SK-N-SH (cell line): Measurements from ENCODE around the gene TIAM2. TPM values are rescaled to one million over a fixed set of nuclear protein-coding genes. Genes with fewer than 3 reads are reported as not detected.
A peak's percentile ranks its signal among the peaks of the same experiment; 100 is the strongest.

Experiments used
- CTCF ChIA-PET: fragments of 300-600, 350-600 bp; formaldehyde crosslinking; extraction: SDS; loops from one replicate; lab custom pipeline; 2021; lab: Yijun Ruan, JAX
- POLR2A ChIA-PET: fragments of 350-600 bp; sonication (Branson Sonifier 250); formaldehyde crosslinking; extraction: SDS; loops from one replicate; lab custom pipeline; 2020; ENCODE audit warnings: antibody characterized with exemption, inconsistent platforms; lab: Yijun Ruan, JAX
- DNase-seq: peaks from one replicate; pipeline ENCODE4 v3.0.0; 2012
- H2AFZ ChIP-seq: fragments of 200-600 bp; sonication (generic); 2 replicates; pipeline ENCODE4 v1.8.1; 2016; ENCODE audit warnings: antibody characterized with exemption, mild to moderate bottlenecking, low read depth
- H3F3A ChIP-seq: fragments of 200-600 bp; sonication (generic); replicated peaks from 2 replicates; pipeline ENCODE3; 2016; ENCODE audit warnings: antibody characterized with exemption, mild to moderate bottlenecking; ENCODE audit not compliant: insufficient read depth
- H3K27ac ChIP-seq, 2 experiments: fragments of 200-500 bp in 1 of 2; fragments of 200-600 bp in 1 of 2; sonication (Bioruptor generic) in 1 of 2; sonication (generic), shearing (Covaris generic) in 1 of 2; 2 replicates each; pipeline versions ENCODE4 v1.5.1 to v1.6.1; 2014 to 2016; ENCODE audit warnings: low read depth in 2 of 2, inconsistent platforms in 1 of 2, low read length in 1 of 2, mild to moderate bottlenecking in 1 of 2, mixed read lengths in 1 of 2
- H3K27me3 ChIP-seq: fragments of 200-600 bp; sonication (generic), shearing (Covaris generic); 2 replicates; pipeline ENCODE4 v1.6.1; 2016; ENCODE audit warnings: mixed run types; ENCODE audit not compliant: insufficient read depth
- H3K36me3 ChIP-seq, 2 experiments: fragments of 200-500 bp in 1 of 2; fragments of 200-600 bp in 1 of 2; sonication (Bioruptor generic) in 1 of 2; sonication (generic) in 1 of 2; replicated peaks in 1 of 2; 2 replicates each; pipeline versions ENCODE3 to v1.5.1; 2014 to 2016; ENCODE audit warnings: low read length in 1 of 2, mild to moderate bottlenecking in 1 of 2; ENCODE audit not compliant: insufficient read depth in 2 of 2, control insufficient read depth in 1 of 2
- H3K4me1 ChIP-seq, 2 experiments: fragments of 200-500 bp in 1 of 2; fragments of 200-600 bp in 1 of 2; sonication (Bioruptor generic) in 1 of 2; sonication (generic), shearing (Covaris generic) in 1 of 2; 2 replicates each; pipeline versions ENCODE4 v1.5.1 to v1.6.1; 2014 to 2016; ENCODE audit warnings: low read depth in 1 of 2, low read length in 1 of 2, mixed run types in 1 of 2; ENCODE audit not compliant: insufficient read depth in 2 of 2, control insufficient read depth in 1 of 2
- H3K4me2 ChIP-seq: fragments of 200-600 bp; sonication (generic), shearing (Covaris generic); 2 replicates; pipeline ENCODE4 v1.6.1; 2017; ENCODE audit warnings: mixed run types
- H3K4me3 ChIP-seq, 2 experiments: fragments of 200-500 bp in 1 of 2; fragments of 200-600 bp in 1 of 2; sonication (Bioruptor generic) in 1 of 2; sonication (generic), shearing (Covaris generic) in 1 of 2; 2 replicates each; pipeline versions ENCODE4 v1.5.1 to v1.8.1; 2014 to 2016; ENCODE audit warnings: low read depth in 2 of 2, inconsistent platforms in 1 of 2, low read length in 1 of 2, mild to moderate bottlenecking in 1 of 2, mixed read lengths in 1 of 2, moderate library complexity in 1 of 2
- H3K79me2 ChIP-seq: fragments of 200-600 bp; sonication (generic); 2 replicates; pipeline ENCODE4 v1.8.1; 2017; ENCODE audit warnings: mild to moderate bottlenecking; ENCODE audit not compliant: insufficient read depth
- H3K9ac ChIP-seq: fragments of 200-600 bp; sonication (generic); 2 replicates; pipeline ENCODE4 v1.6.1; 2017; ENCODE audit warnings: mixed run types
- H3K9me2 ChIP-seq: fragments of 200-600 bp; sonication (generic); 2 replicates; pipeline ENCODE4 v1.6.1; 2017; ENCODE audit warnings: mixed run types
- H3K9me3 ChIP-seq: fragments of 200-600 bp; sonication (generic); 2 replicates; pipeline ENCODE4 v1.6.1; 2017; ENCODE audit warnings: mixed run types, mild to moderate bottlenecking, moderate library complexity
- H4K20me1 ChIP-seq: fragments of 200-600 bp; sonication (generic); 2 replicates; pipeline ENCODE4 v1.6.1; 2017; ENCODE audit warnings: mild to moderate bottlenecking, mixed run types; ENCODE audit not compliant: insufficient read depth
- CHD2 ChIP-seq: fragments of 150-350 bp; IDR thresholded peaks from 2 replicates; pipeline ENCODE4 v1.6.1; 2018; ENCODE audit warnings: low read length; ENCODE audit not compliant: partially characterized antibody
- CTCF ChIP-seq: fragments of 200-600 bp; sonication (generic); IDR thresholded peaks from 2 replicates; pipeline ENCODE4 v1.6.1; 2017; ENCODE audit warnings: antibody characterized with exemption, mild to moderate bottlenecking, moderate library complexity
- ELF1 ChIP-seq: IDR thresholded peaks from 2 replicates; pipeline ENCODE4 v1.4.0; 2012
- EP300 ChIP-seq, 2 experiments: IDR thresholded peaks; 2 replicates each; pipeline versions ENCODE4 v1.4.0 to v1.6.1; 2012; ENCODE audit warnings: borderline replicate concordance in 1 of 2, low read depth in 1 of 2, low read length in 1 of 2
- EZH2phosphoT487 ChIP-seq: fragments of 200-600 bp; sonication (generic); IDR thresholded peaks from 2 replicates; pipeline ENCODE4 v1.6.1; 2017; ENCODE audit warnings: low read depth, mixed run types, mild to moderate bottlenecking, antibody characterized with exemption, moderate library complexity, borderline replicate concordance
- FOSL2 ChIP-seq: IDR thresholded peaks from 2 replicates; pipeline ENCODE4 v1.4.0; 2012; ENCODE audit warnings: low read depth, mild to moderate bottlenecking, moderate library complexity, borderline replicate concordance
- FOXJ3 ChIP-seq: sonication (generic); formaldehyde crosslinking; IDR thresholded peaks from 2 replicates; pipeline ENCODE4 v1.5.1; 2020; ENCODE audit warnings: mild to moderate bottlenecking, missing genetic modification reagents
- JUND ChIP-seq: IDR thresholded peaks from 2 replicates; pipeline ENCODE4 v1.4.0; 2012
- MAX ChIP-seq: IDR thresholded peaks from 2 replicates; pipeline ENCODE4 v1.4.0; 2012; ENCODE audit warnings: low read depth
- MEF2A ChIP-seq: IDR thresholded peaks from 2 replicates; pipeline ENCODE4 v1.4.0; 2012; ENCODE audit warnings: low read depth, borderline replicate concordance
- NFIC ChIP-seq: IDR thresholded peaks from 2 replicates; pipeline ENCODE4 v1.4.0; 2012; ENCODE audit warnings: borderline replicate concordance
- POLR2AphosphoS5 ChIP-seq: IDR thresholded peaks from 2 replicates; pipeline ENCODE4 v1.6.1; 2012; ENCODE audit warnings: low read depth, low read length
- RAD21 ChIP-seq: IDR thresholded peaks from 2 replicates; pipeline ENCODE4 v1.6.1; 2012; ENCODE audit warnings: mild to moderate bottlenecking, low read length
- RCOR1 ChIP-seq: fragments of 150-350 bp; IDR thresholded peaks from 2 replicates; pipeline ENCODE4 v1.6.1; 2017; ENCODE audit warnings: antibody characterized with exemption, low read length
- REST ChIP-seq: IDR thresholded peaks from 2 replicates; pipeline ENCODE4 v1.6.1; 2012; ENCODE audit warnings: mild to moderate bottlenecking, low read depth, low read length, moderate library complexity
- RFX5 ChIP-seq: IDR thresholded peaks from 2 replicates; pipeline ENCODE4 v1.6.1; 2012; ENCODE audit warnings: mild to moderate bottlenecking, improper control_type of control experiment, low read length
- SIN3A ChIP-seq: IDR thresholded peaks from 2 replicates; pipeline ENCODE4 v1.6.1; 2012; ENCODE audit warnings: low read depth, mild to moderate bottlenecking, low read length, moderate library complexity, borderline replicate concordance
- TCF12 ChIP-seq: IDR thresholded peaks from 2 replicates; pipeline ENCODE4 v1.4.0; 2012
- TEAD4 ChIP-seq: IDR thresholded peaks from 2 replicates; pipeline ENCODE4 v1.4.0; 2012; ENCODE audit warnings: mild to moderate bottlenecking, borderline replicate concordance; ENCODE audit not compliant: insufficient read depth
- WGBS: methylation state at CpG from one replicate; pipeline ENCODE4 v1.1.6; 2017; ENCODE audit warnings: low lambda C conversion rate; 5-methylcytosine and 5-hydroxymethylcytosine counted together
- polyA plus RNA-seq, 3 experiments: library from polyadenylated mRNA; depleted of rRNA; stranded (reverse); fragments of >200 nt; gene quantifications; 2 replicates each; pipeline ENCODE4 v1.2.3, GENCODE V29; 2012

Gene TIAM2
- polyA plus RNA-seq, 1 of the 3 experiments (the other 2 are of a cell fraction) = 13.6 TPM

- Histone ChIP-seq H3K27me3 (no peaks in the 10 kb centered on the region), H3K9ac (no peak overlapping the region)
- no peak for TF ChIP-seq POLR2AphosphoS5
- TF ChIP-seq ELF1 = no peak
- TF ChIP-seq REST = 0 out of 2 replicates have a peak, but pooled peaks have one; percentile 44
- peak; percentile 10; the same call in 1 of the 2 replicates for TF ChIP-seq CTCF
- TF ChIP-seq SIN3A = no peak
- TF ChIP-seq, all 33 proteins: peak for 2
- Histone ChIP-seq H3K4me3 (no peak overlapping the region), H3K36me3 (no peaks in the 10 kb centered on the region), H3F3A (peaks cover 12% of the 10 kb centered on the region), H4K20me1 (no peaks in the 10 kb centered on the region), H2AFZ (no peak overlapping the region), H3K4me2 (no peak overlapping the region), H3K79me2 (peaks cover 11% of the 10 kb centered on the region; the same call in 1 of the 2 replicates), H3K9me3 (no peaks in the 10 kb centered on the region), H3K4me1 (peaks cover 18 to 21% of the 10 kb centered on the region in 2 experiments), H3K27ac (no peak overlapping the region), H3K9me2 (no peaks in the 10 kb centered on the region)
- ChIA-PET CTCF (interaction anchor here (1.3 kb wide), 1 partner anchor 477 kb away, joined by 3 read pairs; no protein-coding TSS in a partner anchor), POLR2A (no interaction called here)
- no peak for DNase-seq
- 82% methylated on average over 6 of the region's 11 CpGs for WGBS
Measured at GRCh38 chr6:155152211-155153076, 157.3 kb downstream of the TIAM2 start.

- peak overlapping the region; percentile 33; the same call in 1 of the 2 replicates for H3K9ac ChIP-seq
- WGBS = 22% methylated on average over 11 of the region's 11 CpGs
- no peaks in the 10 kb centered on the region for H3K9me3 ChIP-seq
- TF ChIP-seq RFX5 = 0 out of 2 replicates have a peak, but pooled peaks have one; percentile 10
- TF ChIP-seq TEAD4 = peak; percentile 44; the same call in 1 of the 2 replicates
- no peak for TF ChIP-seq EZH2phosphoT487
- TF ChIP-seq EP300 (IDR thresholded peaks at IDR 0.05; ENCODE audit: borderline replicate concordance in 1 of 2, low read depth in 1 of 2, low read length in 1 of 2) = peak; percentile 62 to 86; a peak in 3 of 4 replicates
- peak; percentile 24 for TF ChIP-seq RAD21
- TF ChIP-seq FOSL2 = peak; percentile 61; the same call in 1 of the 2 replicates
- 0 out of 2 replicates have a peak, but pooled peaks have one; percentile 14 for TF ChIP-seq POLR2AphosphoS5
- 0 out of 2 replicates have a peak, but pooled peaks have one; percentile 5 for TF ChIP-seq NFIC
- TF ChIP-seq CHD2 = peak; percentile 82
- TF ChIP-seq RCOR1 = no peak; the same call in none of the 2 replicates
- TF ChIP-seq MEF2A = peak; percentile 96
- peak; percentile 74 for TF ChIP-seq JUND
- TF ChIP-seq FOXJ3 (CRISPR knock-in tag) = no peak
- TF ChIP-seq MAX = peak; percentile 41; the same call in 1 of the 2 replicates
- peak; percentile 58 for TF ChIP-seq TCF12
Measured at GRCh38 chr6:155154158-155154830, 159.2 kb downstream of the TIAM2 start.

More at GRCh38 chr6:155154158-155154830, 159.2 kb downstream of the TIAM2 start:
- Histone ChIP-seq H4K20me1 (no peaks in the 10 kb centered on the region), H3K27me3 (no peaks in the 10 kb centered on the region), H3K27ac (peak overlapping the region; percentile 83 to 86), H2AFZ (0 out of 2 replicates have a peak overlapping the region, but pooled peaks have one; percentile 17), H3K36me3 (no peaks in the 10 kb centered on the region), H3K79me2 (peaks cover 11% of the 10 kb centered on the region; the same call in 1 of the 2 replicates), H3K9me2 (no peaks in the 10 kb centered on the region), H3K4me2 (peak overlapping the region; percentile 52), H3K4me3 (no peak overlapping the region), H3K4me1 (peaks cover 19 to 26% of the 10 kb centered on the region in 2 experiments), H3F3A (peaks cover 16% of the 10 kb centered on the region)
- POLR2A ChIA-PET = interaction anchor here (0.6 kb wide), 1 partner anchor 9 kb away, joined by 3 read pairs; no protein-coding TSS in a partner anchor
- peak; percentile 84 for DNase-seq
- CTCF ChIA-PET = interaction anchor here (1.2 to 1.4 kb wide), 4 partner anchors 19 to 286 kb away, joined by 3 to 7 read pairs (median 4); no protein-coding TSS in a partner anchor
